HG03457 (cell line): ENCODE data around the gene CPD.

ENCODE experiments used
- ATAC-seq: cut with Tn5 transposase; IDR thresholded peaks from one replicate; pipeline ENCODE4 v1.9.1; 2021; ENCODE audit warnings: moderate number of reproducible peaks; ENCODE audit not compliant: unreplicated experiment

Gene CPD

GRCh38 chr17:30483159-30483558, 104.4 kb downstream of the CPD start:
- no peak for ATAC-seq

DNA sequence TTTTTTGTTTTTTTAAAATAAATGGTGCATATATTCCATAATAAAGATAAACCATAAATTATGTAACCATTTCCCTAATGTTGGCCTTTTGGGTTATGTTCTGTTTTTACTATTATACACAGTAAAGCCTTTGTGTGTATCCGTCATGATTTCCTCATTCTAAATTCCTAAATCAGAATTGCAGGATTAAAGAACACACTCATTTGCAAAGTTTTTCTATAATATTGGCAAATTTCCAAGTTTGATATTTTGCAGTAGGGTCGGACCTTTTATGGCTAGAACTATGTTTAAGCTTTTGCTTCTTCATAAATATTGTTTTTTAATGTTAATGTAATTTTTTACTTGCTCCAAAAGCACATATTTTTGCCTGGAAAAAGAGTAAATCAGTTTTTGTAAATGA, 115.1 kb downstream of the CPD start:
- ATAC-seq = no peak

DNA sequence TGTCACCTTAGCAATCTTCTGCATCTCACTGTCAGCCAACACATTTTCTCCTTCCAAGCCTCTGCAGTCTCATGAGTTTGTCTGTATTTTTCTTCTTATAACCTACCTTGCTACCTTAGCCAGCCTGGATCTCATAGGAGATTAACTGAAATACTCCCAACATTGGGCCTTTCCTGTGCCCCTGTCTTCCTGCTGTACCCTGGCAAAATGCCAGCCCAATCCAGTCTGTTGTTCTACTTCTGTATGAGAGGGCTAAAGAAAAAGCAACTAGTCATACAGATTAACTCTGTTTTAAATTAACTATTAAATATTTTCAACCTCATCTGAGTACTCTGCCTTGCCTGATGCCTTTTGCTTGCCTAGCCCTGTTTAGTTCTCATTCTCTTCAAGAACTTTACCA, 116.9 kb downstream of the CPD start:
- ATAC-seq = no peak

DNA sequence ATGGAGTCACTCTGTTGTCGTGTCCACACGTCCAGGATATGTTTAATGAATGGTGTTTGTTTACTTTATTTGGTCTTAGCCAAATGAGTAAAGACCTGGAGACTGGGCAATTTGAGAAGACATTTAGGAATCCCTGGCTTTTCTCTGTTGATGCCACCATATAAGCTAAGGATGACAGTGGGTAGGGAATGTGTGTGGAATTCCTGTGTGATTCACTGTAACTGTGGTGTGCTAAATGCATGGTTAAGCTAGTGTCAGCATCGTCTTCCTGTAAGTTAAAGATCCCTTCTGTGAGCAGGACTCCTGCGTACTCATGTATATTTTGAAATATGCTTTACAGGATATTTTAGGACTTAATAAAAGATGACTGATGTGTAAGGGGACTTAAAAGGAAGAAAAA, 124.8 kb downstream of the CPD start:
- no peak for ATAC-seq

GRCh38 chr17:30505868-30506417, 127.2 kb downstream of the CPD start:
- ATAC-seq = no peak

GRCh38 chr17:30506481-30506880, 127.8 kb downstream of the CPD start:
- ATAC-seq = no peak

DNA sequence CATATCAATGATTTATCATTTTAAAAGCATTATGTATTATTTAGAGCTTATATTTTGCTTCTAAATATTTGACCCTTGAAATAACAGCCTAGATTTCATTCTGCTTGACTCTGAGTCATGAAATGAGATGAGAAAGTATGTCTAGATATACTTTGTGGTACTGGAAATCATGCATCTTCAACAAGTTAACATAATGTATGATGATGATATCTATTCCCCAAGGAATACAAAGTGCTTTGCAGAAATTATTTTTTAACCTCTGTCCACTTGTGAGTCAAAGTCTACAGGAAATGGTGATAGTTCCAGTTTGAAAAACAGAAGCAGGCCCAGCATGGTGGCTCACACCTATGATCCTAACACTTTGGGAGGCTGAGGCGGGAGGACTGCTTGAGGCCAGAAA, 134.6 kb downstream of the CPD start:
- no peak for ATAC-seq

DNA sequence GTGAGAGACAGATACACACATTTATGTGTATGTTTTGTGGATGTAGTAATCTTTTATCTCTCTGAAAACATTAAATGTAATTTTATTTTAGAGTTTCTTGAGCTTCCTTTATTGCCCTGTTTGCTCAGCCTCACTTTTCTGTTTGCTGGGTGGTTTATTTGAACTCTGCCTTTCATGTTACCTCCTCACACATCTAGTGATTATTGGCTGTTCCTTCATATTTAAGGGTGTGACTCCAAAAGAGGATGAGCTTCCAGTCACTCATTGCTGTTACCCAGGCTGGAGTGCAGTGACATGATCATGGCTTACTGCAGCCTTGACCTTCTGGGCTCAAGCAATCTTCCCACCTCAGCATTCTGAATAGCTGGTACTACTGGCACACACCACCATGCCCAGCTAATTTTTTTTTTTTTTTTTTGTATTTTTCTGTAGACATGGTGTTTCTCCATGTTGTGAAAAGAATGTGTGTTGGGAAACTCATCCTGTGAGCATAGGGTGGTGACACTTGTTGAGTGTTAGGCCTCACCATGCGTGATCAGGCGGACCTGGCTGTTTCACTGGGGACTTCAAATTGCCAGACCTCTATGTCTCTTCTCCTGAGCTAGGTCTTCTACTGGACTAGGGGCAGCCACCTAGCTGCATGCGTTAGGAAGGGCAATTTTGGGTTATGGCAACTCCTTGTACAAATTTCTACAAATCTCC, 136.3 kb downstream of the CPD start:
- no peak for ATAC-seq

- no peak for ATAC-seq
Observed at GRCh38 chr17:30517786-30518185, 139.1 kb downstream of the CPD start.

GRCh38 chr17:30519166-30519565, 140.4 kb downstream of the CPD start:
- ATAC-seq = no peak
